Right atrium auricular region (tissue), 2 donors: ENCODE data around the gene KIAA1217. TPM values are rescaled to one million over a fixed set of nuclear protein-coding genes. Genes with fewer than 3 reads are reported as not detected.

Source experiments
- DNase-seq: peaks from one replicate; pipeline ENCODE4 v3.0.0-alpha.2; 2019; ENCODE audit warnings: low spot score
- H3K27ac ChIP-seq, 2 donors: fragments of 200-600 bp; sonication (generic); 1 replicate in 1 of 2; 2 replicates in 1 of 2; pipeline ENCODE4 v1.5.1; 2016 to 2019
- H3K27me3 ChIP-seq, 2 donors: fragments of 200-600 bp; sonication (generic); one replicate each; pipeline versions ENCODE4 v1.5.1 to v1.6.0; 2017 to 2019
- H3K36me3 ChIP-seq: fragments of 200-600 bp; sonication (generic); one replicate; pipeline ENCODE4 v1.5.1; 2016
- H3K4me1 ChIP-seq, 2 donors: fragments of 200-600 bp; sonication (generic); one replicate each; pipeline versions ENCODE4 v1.5.1 to v1.6.0; 2017 to 2019
- H3K4me3 ChIP-seq, 2 donors: fragments of 200-600 bp; sonication (generic); 1 replicate in 1 of 2; 2 replicates in 1 of 2; pipeline ENCODE4 v1.5.1; 2017 to 2019; ENCODE audit warnings: mild to moderate bottlenecking in 1 of 2, moderate library complexity in 1 of 2
- H3K9me3 ChIP-seq, 2 donors: fragments of 200-600 bp; sonication (generic); one replicate each; pipeline ENCODE4 v1.5.1; 2019
- total RNA-seq, 2 donors: library from RNA; depleted of rRNA; stranded (reverse); fragments of >200 nt; gene quantifications; one replicate each; pipeline ENCODE4 v1.1.0, GENCODE V29; 2016
- TF ChIP-seq, protein P1 (sequence below), 2 donors: fragments of 200-600 bp; sonication (generic); IDR thresholded peaks; one replicate each; pipeline ENCODE4 v1.5.1; 2019; ENCODE audit warnings: antibody characterized with exemption in 2 of 2

Gene KIAA1217
- total RNA-seq, 2 donors from 2014 or later: 24.0 to 33.3 TPM

DNA sequence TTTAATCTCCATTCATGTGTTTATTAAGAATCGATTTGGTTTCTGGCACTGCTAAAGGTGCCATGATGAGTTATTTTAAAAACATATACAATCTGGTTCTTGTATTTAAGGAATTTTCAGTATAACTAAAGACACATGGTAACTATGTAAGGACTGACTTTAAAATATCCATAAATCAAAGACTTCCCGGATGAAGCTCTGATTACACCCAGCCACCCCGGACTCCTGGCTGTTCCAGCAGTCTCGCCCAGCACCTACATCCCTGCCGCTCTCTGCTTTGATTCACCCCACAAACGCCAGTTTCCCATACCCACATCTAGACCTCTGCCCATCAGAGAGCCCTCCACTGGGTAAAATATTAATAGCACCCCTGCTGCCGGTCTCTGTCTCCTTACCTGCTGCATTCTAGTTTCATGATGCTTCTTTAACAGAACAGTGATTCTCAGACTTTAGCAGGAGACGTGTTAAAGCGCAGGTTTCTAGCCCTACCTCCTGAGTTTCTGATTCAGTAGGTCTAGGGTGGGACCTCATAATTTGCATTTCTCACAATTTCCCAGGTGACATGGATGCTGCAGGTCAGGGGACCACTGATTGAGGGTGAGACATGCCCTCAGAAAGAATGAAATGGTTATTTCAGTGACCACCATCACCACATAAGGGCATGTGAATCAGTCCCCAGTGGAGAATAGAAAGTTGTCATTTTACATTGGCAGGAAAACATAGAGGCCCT lies 185.7 kb downstream of the KIAA1217 start:
- Histone ChIP-seq H3K4me1 (no peaks in the 10 kb centered on the region), H3K36me3 (no peaks in the 10 kb centered on the region), H3K27ac (no peak overlapping the region), H3K4me3 (no peak overlapping the region), H3K27me3 (no peaks in the 10 kb centered on the region), H3K9me3 (no peaks in the 10 kb centered on the region)
- DNase-seq: no peak
- TF ChIP-seq, protein P1, sequence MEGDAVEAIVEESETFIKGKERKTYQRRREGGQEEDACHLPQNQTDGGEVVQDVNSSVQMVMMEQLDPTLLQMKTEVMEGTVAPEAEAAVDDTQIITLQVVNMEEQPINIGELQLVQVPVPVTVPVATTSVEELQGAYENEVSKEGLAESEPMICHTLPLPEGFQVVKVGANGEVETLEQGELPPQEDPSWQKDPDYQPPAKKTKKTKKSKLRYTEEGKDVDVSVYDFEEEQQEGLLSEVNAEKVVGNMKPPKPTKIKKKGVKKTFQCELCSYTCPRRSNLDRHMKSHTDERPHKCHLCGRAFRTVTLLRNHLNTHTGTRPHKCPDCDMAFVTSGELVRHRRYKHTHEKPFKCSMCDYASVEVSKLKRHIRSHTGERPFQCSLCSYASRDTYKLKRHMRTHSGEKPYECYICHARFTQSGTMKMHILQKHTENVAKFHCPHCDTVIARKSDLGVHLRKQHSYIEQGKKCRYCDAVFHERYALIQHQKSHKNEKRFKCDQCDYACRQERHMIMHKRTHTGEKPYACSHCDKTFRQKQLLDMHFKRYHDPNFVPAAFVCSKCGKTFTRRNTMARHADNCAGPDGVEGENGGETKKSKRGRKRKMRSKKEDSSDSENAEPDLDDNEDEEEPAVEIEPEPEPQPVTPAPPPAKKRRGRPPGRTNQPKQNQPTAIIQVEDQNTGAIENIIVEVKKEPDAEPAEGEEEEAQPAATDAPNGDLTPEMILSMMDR (IDR thresholded peaks at IDR 0.05): no peak

DNA sequence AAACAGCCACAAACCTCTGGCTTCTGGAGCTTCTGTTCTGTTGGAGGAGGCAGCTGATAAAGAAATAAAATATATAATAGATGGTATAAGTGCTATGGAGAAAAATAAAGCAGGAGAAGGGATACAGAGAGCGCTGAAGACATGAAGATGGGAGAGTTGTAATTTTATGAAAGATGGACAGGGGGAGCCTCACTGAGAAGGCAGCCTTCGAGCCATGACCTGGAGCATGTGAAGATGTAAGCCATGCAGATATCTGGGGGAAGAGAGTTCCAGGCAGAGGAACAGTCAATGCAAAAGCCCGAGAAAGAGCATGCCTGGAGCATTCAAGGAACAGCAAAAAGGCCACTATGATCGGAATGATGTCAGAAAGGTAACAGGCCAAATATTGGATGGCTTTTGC lies 187.5 kb downstream of the KIAA1217 start:
- H3K27ac ChIP-seq: no peak overlapping the region
- TF ChIP-seq, protein P1 (IDR thresholded peaks at IDR 0.05): no peak

DNA sequence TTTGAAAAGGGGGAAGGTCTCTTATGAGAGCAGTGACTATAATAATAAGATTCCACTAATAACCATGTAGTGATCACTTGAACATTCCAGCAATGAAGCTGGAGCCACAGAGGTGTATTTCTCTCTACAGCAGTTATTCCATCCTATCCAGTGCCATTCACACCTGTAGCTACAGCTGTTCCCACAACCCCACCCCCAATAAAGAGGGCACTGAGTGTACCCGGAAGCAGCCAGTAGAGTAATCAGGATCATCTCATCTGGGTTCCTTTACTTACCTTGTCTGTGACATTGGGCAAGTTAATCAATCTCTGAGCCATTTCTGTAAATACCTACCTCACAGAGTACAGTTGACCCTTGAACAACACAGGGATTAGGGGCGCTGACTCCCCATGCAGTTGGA lies 188.7 kb downstream of the KIAA1217 start:
- Histone ChIP-seq H3K27ac (no peak overlapping the region), H3K4me3 (no peak overlapping the region)

More for the DNA sequence above, 187.5 kb downstream of the KIAA1217 start:
- Histone ChIP-seq H3K27me3 (no peaks in the 10 kb centered on the region), H3K4me3 (no peak overlapping the region), H3K36me3 (no peaks in the 10 kb centered on the region), H3K9me3 (no peaks in the 10 kb centered on the region), H3K4me1 (no peaks in the 10 kb centered on the region)
- DNase-seq: no peak

DNA sequence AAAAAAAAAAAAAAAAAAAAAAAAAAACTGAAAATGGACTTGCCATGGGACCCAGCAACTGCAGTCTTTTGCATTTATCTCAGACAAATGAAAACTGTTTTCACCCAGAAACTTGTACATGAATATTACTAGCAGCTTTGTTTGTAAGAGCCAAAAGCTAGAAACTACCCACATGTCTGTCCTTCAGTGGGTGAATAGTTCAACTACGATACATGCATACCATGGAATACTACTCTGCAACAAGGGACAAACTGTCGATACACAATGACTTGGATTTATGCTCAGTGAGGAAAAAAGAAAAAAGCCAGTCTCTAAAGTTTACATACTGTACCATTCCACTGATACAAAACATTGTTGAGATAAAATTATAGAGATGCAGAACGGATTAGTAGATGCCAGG lies 195.6 kb downstream of the KIAA1217 start:
- TF ChIP-seq, protein P1 (IDR thresholded peaks at IDR 0.05): no peak
- no peak for DNase-seq
- no peaks in the 10 kb centered on the region for H3K9me3 ChIP-seq
- H3K27me3 ChIP-seq: no peaks in the 10 kb centered on the region
- no peak overlapping the region for H3K4me3 ChIP-seq
- no peak overlapping the region for H3K27ac ChIP-seq
- H3K36me3 ChIP-seq: no peaks in the 10 kb centered on the region
- H3K4me1 ChIP-seq: no peaks in the 10 kb centered on the region

More for the DNA sequence above, 188.7 kb downstream of the KIAA1217 start:
- H3K9me3 ChIP-seq: no peaks in the 10 kb centered on the region
- no peaks in the 10 kb centered on the region for H3K36me3 ChIP-seq
- H3K4me1 ChIP-seq: no peaks in the 10 kb centered on the region
- no peak for DNase-seq
- TF ChIP-seq, protein P1 (IDR thresholded peaks at IDR 0.05): no peak
- no peaks in the 10 kb centered on the region for H3K27me3 ChIP-seq

DNA sequence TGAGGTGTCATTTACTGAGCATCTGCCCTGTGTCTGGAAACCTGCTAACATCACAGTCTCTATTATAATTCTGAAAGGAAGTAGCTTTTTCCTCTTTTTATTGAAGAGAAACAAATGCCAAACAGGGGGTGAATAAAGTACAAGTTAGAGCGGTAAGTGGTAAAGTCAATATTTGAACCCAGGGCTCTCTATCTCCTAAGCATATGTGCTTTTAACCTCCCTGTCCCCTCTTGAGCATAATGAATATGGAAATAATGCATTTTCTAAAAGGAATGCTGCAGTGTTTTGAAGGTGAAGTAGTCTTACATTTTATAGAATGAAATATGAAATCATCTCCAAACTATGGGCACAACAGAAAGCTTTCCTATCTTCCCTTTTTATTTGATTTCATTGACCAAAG lies 196.7 kb downstream of the KIAA1217 start:
- Histone ChIP-seq H3K27me3 (no peaks in the 10 kb centered on the region), H3K36me3 (no peaks in the 10 kb centered on the region), H3K9me3 (no peaks in the 10 kb centered on the region), H3K4me1 (no peaks in the 10 kb centered on the region), H3K27ac (no peak overlapping the region), H3K4me3 (no peak overlapping the region)
- DNase-seq: no peak
- TF ChIP-seq, protein P1 (IDR thresholded peaks at IDR 0.05): no peak
